ENCODE data around the gene SNX5.

SNX5 gene

GRCh38 chr20:17944854-17945474 lies 23.6 kb downstream of the SNX5 start:
- no peaks in the 10 kb centered on the region for H3K4me1 ChIP-seq (ENCODE audit: control insufficient read depth, insufficient read depth, low read length)
- H3K9ac ChIP-seq (ENCODE audit: low read depth, low read length) = no peak overlapping the region
- H3K9me3 ChIP-seq (replicated peaks; ENCODE audit: low read length) = no peaks in the 10 kb centered on the region
- H3K36me3 ChIP-seq (ENCODE audit: insufficient read depth, low read length) = peaks cover 95% of the 10 kb centered on the region
- H3K4me2 ChIP-seq (ENCODE audit: low read length) = no peak overlapping the region
- H3K27me3 ChIP-seq (ENCODE audit: control insufficient read depth, insufficient read depth, low read length) = no peaks in the 10 kb centered on the region
- H3K4me3 ChIP-seq (ENCODE audit: low read length) = no peak overlapping the region

- Histone ChIP-seq H3K9me3 (replicated peaks; ENCODE audit: low read length) (no peaks in the 10 kb centered on the region), H3K4me1 (ENCODE audit: control insufficient read depth, insufficient read depth, low read length) (no peaks in the 10 kb centered on the region), H3K27me3 (ENCODE audit: control insufficient read depth, insufficient read depth, low read length) (no peaks in the 10 kb centered on the region), H3K4me3 (ENCODE audit: low read length) (no peak overlapping the region), H3K4me2 (ENCODE audit: low read length) (no peak overlapping the region), H3K9ac (ENCODE audit: low read depth, low read length) (no peak overlapping the region), H3K36me3 (ENCODE audit: insufficient read depth, low read length) (peaks cover 79% of the 10 kb centered on the region)
Observed at GRCh38 chr20:17943343-17943742, 25.3 kb downstream of the SNX5 start.

- Histone ChIP-seq H3K9ac (ENCODE audit: low read depth, low read length) (no peak overlapping the region), H3K9me3 (replicated peaks; ENCODE audit: low read length) (no peaks in the 10 kb centered on the region), H3K4me1 (ENCODE audit: control insufficient read depth, insufficient read depth, low read length) (peaks cover 8% of the 10 kb centered on the region), H3K4me3 (ENCODE audit: low read length) (no peak overlapping the region), H3K4me2 (ENCODE audit: low read length) (no peak overlapping the region), H3K27me3 (ENCODE audit: control insufficient read depth, insufficient read depth, low read length) (no peaks in the 10 kb centered on the region), H3K36me3 (ENCODE audit: insufficient read depth, low read length) (peaks cover 65% of the 10 kb centered on the region)
Observed at GRCh38 chr20:17941826-17942196, 26.8 kb downstream of the SNX5 start.

- Histone ChIP-seq H3K4me2 (ENCODE audit: low read length) (no peak overlapping the region), H3K4me3 (ENCODE audit: low read length) (no peak overlapping the region), H3K4me1 (ENCODE audit: control insufficient read depth, insufficient read depth, low read length) (peaks cover 14% of the 10 kb centered on the region), H3K36me3 (ENCODE audit: insufficient read depth, low read length) (peaks cover 60% of the 10 kb centered on the region), H3K27me3 (ENCODE audit: control insufficient read depth, insufficient read depth, low read length) (no peaks in the 10 kb centered on the region), H3K9me3 (replicated peaks; ENCODE audit: low read length) (no peaks in the 10 kb centered on the region), H3K9ac (ENCODE audit: low read depth, low read length) (no peak overlapping the region)
Observed at GRCh38 chr20:17941087-17941825, 27.3 kb downstream of the SNX5 start.

- Histone ChIP-seq H3K4me2 (ENCODE audit: low read length) (no peak overlapping the region), H3K9ac (ENCODE audit: low read depth, low read length) (no peak overlapping the region), H3K36me3 (ENCODE audit: insufficient read depth, low read length) (peaks cover 52% of the 10 kb centered on the region), H3K4me1 (ENCODE audit: control insufficient read depth, insufficient read depth, low read length) (peaks cover 18% of the 10 kb centered on the region), H3K9me3 (replicated peaks; ENCODE audit: low read length) (no peaks in the 10 kb centered on the region), H3K4me3 (ENCODE audit: low read length) (no peak overlapping the region), H3K27me3 (ENCODE audit: control insufficient read depth, insufficient read depth, low read length) (no peaks in the 10 kb centered on the region)
Observed at GRCh38 chr20:17940224-17940971, 28.2 kb downstream of the SNX5 start.

- Histone ChIP-seq H3K4me1 (ENCODE audit: control insufficient read depth, insufficient read depth, low read length) (peaks cover 18% of the 10 kb centered on the region), H3K27me3 (ENCODE audit: control insufficient read depth, insufficient read depth, low read length) (no peaks in the 10 kb centered on the region), H3K9me3 (replicated peaks; ENCODE audit: low read length) (no peaks in the 10 kb centered on the region), H3K36me3 (ENCODE audit: insufficient read depth, low read length) (peaks cover 45% of the 10 kb centered on the region), H3K4me2 (ENCODE audit: low read length) (no peak overlapping the region), H3K4me3 (ENCODE audit: low read length) (no peak overlapping the region), H3K9ac (ENCODE audit: low read depth, low read length) (no peak overlapping the region)
Observed at GRCh38 chr20:17939622-17940223, 28.9 kb downstream of the SNX5 start.

- Histone ChIP-seq H3K4me1 (ENCODE audit: control insufficient read depth, insufficient read depth, low read length) (peaks cover 18% of the 10 kb centered on the region), H3K9ac (ENCODE audit: low read depth, low read length) (no peak overlapping the region), H3K9me3 (replicated peaks; ENCODE audit: low read length) (no peaks in the 10 kb centered on the region), H3K27me3 (ENCODE audit: control insufficient read depth, insufficient read depth, low read length) (no peaks in the 10 kb centered on the region), H3K4me3 (ENCODE audit: low read length) (no peak overlapping the region), H3K36me3 (ENCODE audit: insufficient read depth, low read length) (peaks cover 41% of the 10 kb centered on the region), H3K4me2 (ENCODE audit: low read length) (no peak overlapping the region)
Observed at GRCh38 chr20:17938871-17939619, 29.5 kb downstream of the SNX5 start.

- Histone ChIP-seq H3K4me3 (ENCODE audit: low read length) (no peak overlapping the region), H3K9me3 (replicated peaks; ENCODE audit: low read length) (no peaks in the 10 kb centered on the region), H3K36me3 (ENCODE audit: insufficient read depth, low read length) (peaks cover 21% of the 10 kb centered on the region), H3K9ac (ENCODE audit: low read depth, low read length) (no peak overlapping the region), H3K4me1 (ENCODE audit: control insufficient read depth, insufficient read depth, low read length) (peaks cover 18% of the 10 kb centered on the region), H3K27me3 (ENCODE audit: control insufficient read depth, insufficient read depth, low read length) (no peaks in the 10 kb centered on the region), H3K4me2 (ENCODE audit: low read length) (peak overlapping the region; percentile 9)
Observed at GRCh38 chr20:17936761-17937732, 31.5 kb downstream of the SNX5 start.

- H3K27me3 ChIP-seq (ENCODE audit: control insufficient read depth, insufficient read depth, low read length) = no peaks in the 10 kb centered on the region
- H3K36me3 ChIP-seq (ENCODE audit: insufficient read depth, low read length) = peaks cover 14% of the 10 kb centered on the region
- H3K9me3 ChIP-seq (replicated peaks; ENCODE audit: low read length) = no peaks in the 10 kb centered on the region
- no peak overlapping the region for H3K9ac ChIP-seq (ENCODE audit: low read depth, low read length)
- H3K4me2 ChIP-seq (ENCODE audit: low read length) = peak overlapping the region; percentile 9
- H3K4me1 ChIP-seq (ENCODE audit: control insufficient read depth, insufficient read depth, low read length) = peaks cover 18% of the 10 kb centered on the region
- H3K4me3 ChIP-seq (ENCODE audit: low read length) = no peak overlapping the region
Observed at GRCh38 chr20:17936286-17936760, 32.3 kb downstream of the SNX5 start.

GRCh38 chr20:17935761-17936160 lies 32.8 kb downstream of the SNX5 start:
- no peak overlapping the region for H3K4me3 ChIP-seq (ENCODE audit: low read length)
- H3K9ac ChIP-seq (ENCODE audit: low read depth, low read length) = no peak overlapping the region
- H3K36me3 ChIP-seq (ENCODE audit: insufficient read depth, low read length) = peaks cover 8% of the 10 kb centered on the region
- H3K4me2 ChIP-seq (ENCODE audit: low read length) = no peak overlapping the region
- H3K4me1 ChIP-seq (ENCODE audit: control insufficient read depth, insufficient read depth, low read length) = peaks cover 18% of the 10 kb centered on the region
- no peaks in the 10 kb centered on the region for H3K9me3 ChIP-seq (replicated peaks; ENCODE audit: low read length)
- H3K27me3 ChIP-seq (ENCODE audit: control insufficient read depth, insufficient read depth, low read length) = no peaks in the 10 kb centered on the region

Measured in skeletal muscle satellite cell (primary cell).